BLaER1 treated with 17β-estradiol and CSF1 and Interleukin-3, amounts not matched to agents 10 nM and 100 nM (cell line): ENCODE results near the gene C11orf54.
"Not testable (repeated sequence)": the region's sequence is repeated elsewhere in the genome, so short reads cannot be mapped to it uniquely, and the experiment has no call there.

Experiments
- H3K27ac ChIP-seq, 11 experiments: shearing (Covaris generic); formaldehyde crosslinking; 2 replicates each; pipeline ENCODE4 v1.8.1; 2022
- H3K27me3 ChIP-seq, 11 experiments: shearing (Covaris generic); formaldehyde crosslinking; 2 replicates each; pipeline ENCODE4 v1.8.1; 2022
- H3K36me3 ChIP-seq, 11 experiments: shearing (Covaris generic); formaldehyde crosslinking; 2 replicates each; pipeline ENCODE4 v1.8.1; 2022
- H3K4me1 ChIP-seq, 10 experiments: shearing (Covaris generic); formaldehyde crosslinking; 2 replicates each; pipeline ENCODE4 v1.8.1; 2022
- H3K4me2 ChIP-seq, 11 experiments: shearing (Covaris generic); formaldehyde crosslinking; 2 replicates each; pipeline ENCODE4 v1.8.1; 2022
- H3K4me3 ChIP-seq, 10 experiments: shearing (Covaris generic); formaldehyde crosslinking; 2 replicates each; pipeline ENCODE4 v1.8.1; 2022
- H3K9ac ChIP-seq, 11 experiments: shearing (Covaris generic); formaldehyde crosslinking; 2 replicates each; pipeline ENCODE4 v1.8.1; 2022
- H3K9me3 ChIP-seq, 11 experiments: shearing (Covaris generic); formaldehyde crosslinking; replicated peaks in 1 of 11; 2 replicates each; pipeline ENCODE4 v1.8.1; 2022
- H4K20me1 ChIP-seq, 11 experiments: shearing (Covaris generic); formaldehyde crosslinking; 2 replicates each; pipeline ENCODE4 v1.8.1; 2022
- Cebpa-rat ChIP-seq, 11 experiments: shearing (Covaris generic); IDR thresholded peaks; 2 replicates each; pipeline ENCODE4 v1.8.1; 2022

Gene C11orf54

DNA sequence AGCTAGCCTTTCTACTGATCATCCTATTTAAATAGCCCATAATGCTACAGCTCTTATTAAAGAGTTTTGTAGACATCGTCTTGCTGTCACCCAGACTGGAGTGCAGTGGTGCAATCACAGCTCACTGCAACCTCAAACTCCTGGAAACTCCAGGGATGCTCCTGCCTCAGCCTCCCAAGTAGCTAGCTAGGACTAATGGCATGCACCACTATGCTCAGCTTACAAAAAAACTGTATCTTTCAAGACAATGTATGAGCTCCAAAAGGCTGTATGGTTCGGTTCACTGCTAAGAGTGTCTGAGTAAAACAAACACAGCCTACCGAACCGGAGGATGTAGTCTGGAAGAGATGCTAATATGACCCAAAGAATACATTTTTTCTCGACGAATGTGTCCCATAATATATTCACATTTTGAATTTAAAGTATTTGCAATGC lies 2.8 kb upstream of the C11orf54 start:
- H4K20me1 ChIP-seq, result peaks cover 66 to 70% (median 68%) of the 10 kb centered on the region in 11 experiments
- no peaks in the 10 kb centered on the region for H3K9me3 ChIP-seq
- H3K27me3 ChIP-seq, result no peaks in the 10 kb centered on the region
- H3K4me3 ChIP-seq, result peak overlapping the region; percentile 74 to 97 (median 82)
- H3K4me1 ChIP-seq, result peaks cover 60 to 75% (median 71%) of the 10 kb centered on the region in 10 experiments
- H3K27ac ChIP-seq, result peak overlapping the region in 9 of 11 experiments; percentile 19 to 99 (median 97); a peak in 17 of 22 replicates
- H3K36me3 ChIP-seq, result peaks cover 68 to 76% (median 74%) of the 10 kb centered on the region in 11 experiments
- H3K9ac ChIP-seq, result peak overlapping the region; percentile 91 to 99 (median 98)
- H3K4me2 ChIP-seq, result peak overlapping the region; percentile 86 to 99 (median 95)
- no peak for TF ChIP-seq Cebpa-rat (IDR thresholded peaks at IDR 0.05)

DNA sequence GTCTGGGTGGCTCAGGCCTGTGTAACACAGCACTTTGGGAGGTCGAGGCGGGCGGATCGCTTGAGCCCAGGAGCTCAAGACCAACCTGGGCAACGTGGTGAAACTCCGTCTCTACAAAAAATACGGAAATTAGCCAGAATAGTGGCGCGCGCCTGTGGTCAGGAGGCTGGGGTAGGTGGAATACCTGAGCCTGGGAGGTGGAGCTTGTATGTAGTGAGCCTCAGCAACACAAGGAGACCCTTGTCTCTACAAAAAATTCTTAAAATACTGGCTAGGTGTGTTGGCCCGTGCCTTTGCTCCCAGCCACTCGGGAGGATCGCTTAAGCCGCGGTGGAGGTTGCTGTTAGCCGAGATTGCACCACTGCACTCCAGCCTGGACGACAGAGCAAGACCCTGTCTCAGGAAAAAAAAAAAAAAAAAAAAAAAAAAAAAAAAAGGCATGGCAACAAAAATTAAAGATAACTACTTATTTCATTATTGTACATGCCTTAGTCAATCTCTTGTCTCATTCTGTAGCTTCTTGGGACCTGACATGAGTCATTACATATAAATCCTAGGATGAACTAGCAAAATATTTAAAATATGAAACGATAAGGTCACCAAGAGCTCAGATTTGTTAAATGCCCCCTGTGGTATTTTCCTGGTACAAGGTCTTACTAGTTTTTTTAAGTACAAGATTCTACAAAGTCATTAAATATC lies 1.3 kb upstream of the C11orf54 start:
- H3K4me3 ChIP-seq, result peak overlapping the region; percentile 74 to 97 (median 82)
- H3K4me2 ChIP-seq, result peak overlapping the region; percentile 86 to 99 (median 95)
- peaks cover 53 to 64% (median 61%) of the 10 kb centered on the region in 11 experiments for H3K36me3 ChIP-seq
- H3K9me3 ChIP-seq, result no peaks in the 10 kb centered on the region
- peak overlapping the region; percentile 91 to 99 (median 98) for H3K9ac ChIP-seq
- no peak for TF ChIP-seq Cebpa-rat (IDR thresholded peaks at IDR 0.05)
- peaks cover 50 to 68% (median 59%) of the 10 kb centered on the region in 10 experiments for H3K4me1 ChIP-seq
- peak overlapping the region; percentile 91 to 99 (median 97); a peak in 21 of 22 replicates for H3K27ac ChIP-seq
- H3K27me3 ChIP-seq, result no peaks in the 10 kb centered on the region
- H4K20me1 ChIP-seq, result peaks cover 51 to 57% (median 54%) of the 10 kb centered on the region in 11 experiments

DNA sequence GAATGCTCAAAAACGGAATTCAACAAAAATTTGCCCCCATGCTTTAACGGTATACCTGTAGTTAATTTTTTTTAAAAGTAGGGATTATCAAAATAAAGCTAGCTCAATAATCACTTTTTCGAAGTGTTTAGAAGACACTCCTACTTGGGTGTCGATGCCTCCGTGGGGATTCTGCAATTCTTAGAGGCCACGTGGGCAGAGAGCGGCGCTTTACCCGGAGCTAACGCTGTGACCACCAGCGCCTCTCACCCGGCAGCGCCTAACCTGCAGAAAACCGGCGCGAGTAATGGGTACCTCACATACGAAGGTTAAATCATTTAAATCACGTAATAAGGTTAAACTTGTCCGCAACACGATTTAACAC lies 760 bp upstream of the C11orf54 start:
- H3K4me2 ChIP-seq, result peak overlapping the region; percentile 86 to 99 (median 95)
- peak overlapping the region; percentile 91 to 99 (median 98) for H3K9ac ChIP-seq
- H3K27ac ChIP-seq, result peak overlapping the region; percentile 91 to 99 (median 97)
- TF ChIP-seq Cebpa-rat (IDR thresholded peaks at IDR 0.05), result no peak
- H4K20me1 ChIP-seq, result peaks cover 46 to 56% (median 49%) of the 10 kb centered on the region in 11 experiments
- H3K4me3 ChIP-seq, result peak overlapping the region; percentile 74 to 97 (median 82)
- H3K4me1 ChIP-seq, result peaks cover 45 to 63% (median 53%) of the 10 kb centered on the region in 10 experiments
- H3K36me3 ChIP-seq, result peaks cover 48 to 59% (median 56%) of the 10 kb centered on the region in 11 experiments
- H3K9me3 ChIP-seq, result no peaks in the 10 kb centered on the region
- no peaks in the 10 kb centered on the region for H3K27me3 ChIP-seq

DNA sequence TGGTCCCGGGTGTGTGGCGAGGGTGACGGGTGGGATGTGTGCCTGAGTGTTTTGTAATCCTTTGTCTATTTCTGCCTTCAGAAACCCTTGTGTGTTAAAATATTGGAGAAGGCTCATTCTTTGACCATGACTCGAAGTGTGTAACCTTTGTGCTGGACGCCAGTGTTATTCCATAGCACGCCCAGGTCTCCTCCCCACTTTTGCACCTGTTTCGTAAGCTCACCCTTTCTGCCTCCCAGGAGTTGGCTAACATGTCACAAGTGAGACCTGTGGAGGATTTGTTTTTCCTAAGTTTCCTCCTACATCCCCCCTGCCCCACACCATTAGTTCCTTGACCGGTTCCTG lies 382 bp downstream of the C11orf54 start:
- H3K27me3 ChIP-seq, result no peaks in the 10 kb centered on the region
- peak overlapping the region; percentile 91 to 99 (median 97) for H3K27ac ChIP-seq
- H4K20me1 ChIP-seq, result peaks cover 34 to 45% (median 37%) of the 10 kb centered on the region in 11 experiments
- peak overlapping the region; percentile 91 to 99 (median 98) for H3K9ac ChIP-seq
- H3K36me3 ChIP-seq, result peaks cover 37 to 48% (median 45%) of the 10 kb centered on the region in 11 experiments
- H3K4me3 ChIP-seq, result peak overlapping the region; percentile 74 to 97 (median 82)
- no peaks in the 10 kb centered on the region for H3K9me3 ChIP-seq
- peak overlapping the region; percentile 71 to 94 (median 85) for H3K4me2 ChIP-seq
- TF ChIP-seq Cebpa-rat (IDR thresholded peaks at IDR 0.05), result peak in 3 of 11 experiments; percentile 24 to 43 (median 42); a peak in 2 of 22 replicates
- H3K4me1 ChIP-seq, result peaks cover 34 to 52% (median 42%) of the 10 kb centered on the region in 10 experiments

DNA sequence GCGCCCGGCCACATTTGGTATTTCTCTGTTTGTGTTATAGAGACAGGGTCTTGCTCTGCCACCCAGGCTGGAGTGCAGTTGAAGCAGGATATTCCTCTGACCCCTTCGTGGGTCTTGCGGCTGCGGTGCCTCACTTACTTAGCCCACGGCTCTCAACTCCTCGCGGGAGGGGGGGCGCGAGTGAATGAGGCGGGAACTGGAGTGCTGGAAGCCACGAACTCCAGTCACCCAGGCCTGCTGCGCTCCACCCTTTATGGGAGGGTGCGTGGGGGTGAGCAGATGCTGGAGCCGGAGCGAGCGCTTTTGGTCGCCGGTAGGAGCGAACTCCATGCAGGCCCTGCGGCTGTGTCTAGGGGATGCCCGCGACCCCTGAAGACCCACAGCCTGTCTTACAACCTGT lies 1.8 kb downstream of the C11orf54 start:
- H3K9ac ChIP-seq, result peak overlapping the region in 3 of 11 experiments; percentile 18 to 95 (median 95); a peak in 1 of 22 replicates
- H3K4me1 ChIP-seq, result peaks cover 21 to 38% (median 28%) of the 10 kb centered on the region in 10 experiments
- H3K36me3 ChIP-seq, result peaks cover 22 to 37% (median 34%) of the 10 kb centered on the region in 11 experiments
- no peak for TF ChIP-seq Cebpa-rat (IDR thresholded peaks at IDR 0.05)
- peaks cover 20 to 30% (median 23%) of the 10 kb centered on the region in 11 experiments for H4K20me1 ChIP-seq
- H3K27me3 ChIP-seq, result no peaks in the 10 kb centered on the region
- H3K4me3 ChIP-seq, result no peak overlapping the region
- H3K4me2 ChIP-seq, result peak overlapping the region in 10 of 11 experiments; percentile 3 to 94 (median 82); a peak in 15 of 22 replicates
- peak overlapping the region in 2 of 11 experiments; percentile 97 to 99; a peak in 3 of 22 replicates for H3K27ac ChIP-seq
- H3K9me3 ChIP-seq, result no peaks in the 10 kb centered on the region

DNA sequence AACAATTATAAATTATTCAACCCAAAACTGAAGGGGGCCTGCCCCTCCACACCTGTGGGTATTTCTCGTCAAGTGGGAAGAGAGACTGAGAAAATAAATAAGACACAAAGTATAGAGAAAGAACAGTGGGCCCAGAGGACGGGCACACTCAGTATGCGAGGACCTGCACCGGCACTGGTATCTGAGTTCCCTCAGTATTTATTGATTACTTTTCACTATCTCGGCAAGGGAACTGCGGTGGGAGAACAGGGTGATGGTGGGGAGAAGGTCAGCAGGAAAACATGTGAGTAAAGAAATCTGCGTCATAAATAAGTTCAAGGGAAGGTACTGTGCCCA lies 3.2 kb downstream of the C11orf54 start:
- Histone ChIP-seq H3K4me2 (peak overlapping the region in 1 of 11 experiments; percentile 2; a peak in 2 of 22 replicates), H3K9ac (peak overlapping the region in 1 of 11 experiments; percentile 2; a peak in 1 of 22 replicates), H3K27me3 (no peaks in the 10 kb centered on the region), H3K27ac (no peak overlapping the region), H4K20me1 (peaks cover 7 to 17% (median 9%) of the 10 kb centered on the region in 11 experiments; a peak in 21 of 22 replicates), H3K36me3 (peaks cover 9 to 37% (median 26%) of the 10 kb centered on the region in 11 experiments), H3K4me1 (peaks cover 14 to 25% (median 17%) of the 10 kb centered on the region in 10 experiments), H3K9me3 (no peaks in the 10 kb centered on the region), H3K4me3 (no peak overlapping the region)
- TF ChIP-seq Cebpa-rat (IDR thresholded peaks at IDR 0.05), result no peak

DNA sequence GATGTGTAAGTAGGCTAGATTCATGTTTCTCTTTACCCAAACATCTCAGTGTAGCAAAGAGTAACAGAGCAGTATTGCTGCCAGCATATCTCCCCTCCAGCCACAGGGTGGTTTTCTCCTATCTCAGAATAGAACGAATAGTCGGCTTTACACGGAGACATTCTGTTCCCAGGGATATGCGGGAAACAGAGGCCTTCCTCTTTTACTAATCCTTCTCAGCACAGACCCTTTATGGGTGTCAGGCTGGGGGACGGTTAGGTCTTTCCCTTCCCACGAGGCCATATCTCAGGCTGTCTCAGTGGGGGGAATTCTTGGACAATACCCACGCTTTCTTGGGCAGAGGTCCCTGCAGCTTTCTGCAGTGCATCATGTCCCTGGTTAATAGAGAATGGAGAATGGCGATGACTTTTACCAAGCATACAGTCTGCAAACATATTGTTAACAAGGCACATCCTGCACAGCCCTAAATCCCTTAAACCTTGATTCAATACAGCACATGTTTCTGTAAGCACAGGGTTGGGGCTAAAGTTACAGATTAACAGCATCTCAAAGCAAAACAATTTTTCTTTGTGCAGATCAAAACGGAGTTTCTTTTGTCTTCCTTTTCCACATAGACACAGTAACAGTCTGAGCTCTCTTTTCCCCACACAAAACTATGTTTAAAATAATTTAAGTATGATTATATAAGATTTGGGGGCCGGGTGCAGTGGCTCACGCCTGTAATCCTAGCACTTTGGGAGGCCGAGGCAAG lies 3.7 kb downstream of the C11orf54 start:
- Histone ChIP-seq H4K20me1 (peaks cover 1 to 11% (median 4%) of the 10 kb centered on the region in 11 experiments; a peak in 18 of 22 replicates), H3K4me1 (peaks cover 10 to 25% (median 17%) of the 10 kb centered on the region in 10 experiments), H3K9ac (peak overlapping the region in 1 of 11 experiments; percentile 2; a peak in 1 of 22 replicates), H3K4me2 (0 out of 22 replicates have a peak overlapping the region, but pooled peaks of 1 of the 11 experiments have one; percentile 2), H3K36me3 (peaks cover 4 to 31% (median 20%) of the 10 kb centered on the region in 11 experiments)
- not testable (repeated sequence) for H3K9me3 ChIP-seq, H3K4me3 ChIP-seq, H3K27ac ChIP-seq, H3K27me3 ChIP-seq

DNA sequence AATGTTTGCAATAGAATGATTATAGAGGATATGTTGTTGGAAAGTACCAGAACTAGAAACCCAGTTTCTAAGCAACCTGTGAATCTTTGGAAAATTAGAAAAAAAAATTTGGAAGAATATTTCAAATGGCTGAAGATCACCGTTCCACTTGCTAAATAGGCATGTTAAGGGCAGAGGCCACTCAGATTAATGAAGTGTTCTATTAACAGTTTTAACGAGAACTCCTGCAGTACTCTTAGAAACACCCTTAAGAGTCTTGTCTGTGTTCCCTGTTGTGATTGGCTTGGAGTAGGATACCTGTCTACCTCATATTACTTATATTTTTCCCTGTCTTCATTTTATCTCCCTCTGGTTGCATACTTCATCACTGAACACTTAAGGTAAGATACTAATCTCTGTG lies 4.6 kb downstream of the C11orf54 start:
- Histone ChIP-seq H3K9ac (no peak overlapping the region), H3K4me3 (no peak overlapping the region), H3K9me3 (no peaks in the 10 kb centered on the region), H3K4me2 (no peak overlapping the region), H3K27me3 (no peaks in the 10 kb centered on the region), H3K27ac (no peak overlapping the region), H4K20me1 (peaks cover 0 to 9% (median 0%) of the 10 kb centered on the region in 11 experiments; a peak in 1 of 22 replicates), H3K36me3 (peaks cover 4 to 30% (median 18%) of the 10 kb centered on the region in 11 experiments; a peak in 20 of 22 replicates), H3K4me1 (peaks cover 10 to 25% (median 17%) of the 10 kb centered on the region in 10 experiments)
- no peak for TF ChIP-seq Cebpa-rat (IDR thresholded peaks at IDR 0.05)
